NCI-H526 (cell line): ENCODE measurements around the gene MICAL3.
A peak's percentile ranks its signal among the peaks of the same experiment; 100 is the strongest.

Experiments used
- DNase-seq, 2 experiments: peaks; one replicate each; lab custom pipeline; 2025; lab: John Stamatoyannopoulos, UW

Gene MICAL3

DNA sequence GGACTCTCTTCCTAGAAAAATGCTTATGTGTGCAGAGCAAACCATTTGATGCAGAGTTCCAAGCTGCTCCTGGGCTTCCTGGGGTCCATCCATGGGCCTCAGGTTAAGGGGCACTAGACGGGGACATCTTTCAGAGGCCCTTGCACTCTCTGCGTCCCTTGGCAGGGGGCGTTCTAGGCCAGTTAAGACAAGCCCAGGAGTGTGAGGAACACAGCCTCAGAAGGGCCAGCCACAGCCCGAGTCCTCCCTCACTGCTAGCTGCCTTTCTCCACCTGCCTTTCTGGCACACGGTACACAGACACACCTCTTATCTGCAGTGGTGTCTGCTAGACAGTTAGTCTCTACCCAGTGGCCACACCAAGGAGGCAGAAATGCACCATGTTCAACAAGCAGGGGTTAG is 232.1 kb downstream of the MICAL3 start:
- peak in 1 of 2 experiments; percentile 21 for DNase-seq

DNA sequence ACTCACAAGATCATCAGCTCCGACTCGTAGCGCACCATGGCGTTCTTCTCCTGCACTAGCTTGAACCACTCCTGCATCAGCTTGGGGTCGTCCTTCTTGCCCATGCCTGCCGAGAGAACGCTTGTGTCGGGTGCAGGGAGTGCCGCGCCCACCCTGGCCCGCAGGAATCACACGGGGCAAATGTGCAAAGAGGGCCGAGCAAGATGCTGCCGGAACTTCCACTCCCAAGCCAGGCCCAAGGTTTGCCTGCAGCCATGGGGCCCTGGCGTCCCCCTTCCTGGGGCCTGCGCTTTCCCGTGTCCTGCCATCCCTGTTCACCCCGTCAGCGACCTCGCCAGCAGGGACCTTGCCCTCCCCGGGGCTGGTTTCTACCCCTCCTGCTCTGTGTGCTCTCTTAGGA is 233.2 kb downstream of the MICAL3 start:
- no peak for DNase-seq

DNA sequence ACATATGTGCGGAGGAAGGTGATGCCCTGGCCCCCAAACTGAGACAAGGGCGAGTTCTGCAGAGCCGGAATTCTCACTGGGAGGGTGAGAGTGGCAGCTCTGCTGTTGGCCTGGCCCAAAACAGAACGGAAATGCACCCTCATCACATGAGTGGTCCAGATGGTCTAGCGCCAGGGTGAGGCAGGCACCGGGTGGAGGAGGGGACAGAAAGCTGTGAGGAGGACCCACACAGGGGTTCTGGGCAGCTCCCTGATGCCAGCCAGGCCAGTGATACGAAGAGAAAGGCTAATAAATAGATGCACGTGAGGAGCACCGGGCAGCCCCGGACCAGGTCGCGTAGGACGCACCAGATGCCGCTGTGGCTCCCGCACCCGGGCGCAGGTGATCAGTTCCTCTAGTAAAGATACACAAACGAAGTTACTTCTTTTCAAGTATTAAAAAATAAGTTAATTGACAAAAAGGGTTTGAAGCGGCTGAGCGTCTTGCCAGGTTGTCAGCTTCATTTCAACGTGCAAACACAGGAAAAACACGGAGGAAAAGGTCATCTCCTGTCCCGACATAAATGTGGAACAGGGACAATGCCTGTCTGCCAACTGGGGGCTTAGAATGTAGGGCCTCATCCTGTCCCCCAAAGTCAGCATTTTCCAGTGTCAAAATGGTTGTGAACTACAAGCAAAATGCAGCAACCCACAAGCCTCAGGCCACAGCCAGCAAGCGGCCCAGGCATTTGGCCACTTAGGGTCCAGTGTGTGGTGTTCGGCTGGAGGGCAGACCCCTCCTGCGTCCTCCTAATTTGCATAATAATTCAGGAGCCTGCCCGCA is 234.8 kb downstream of the MICAL3 start:
- no peak for DNase-seq

DNA sequence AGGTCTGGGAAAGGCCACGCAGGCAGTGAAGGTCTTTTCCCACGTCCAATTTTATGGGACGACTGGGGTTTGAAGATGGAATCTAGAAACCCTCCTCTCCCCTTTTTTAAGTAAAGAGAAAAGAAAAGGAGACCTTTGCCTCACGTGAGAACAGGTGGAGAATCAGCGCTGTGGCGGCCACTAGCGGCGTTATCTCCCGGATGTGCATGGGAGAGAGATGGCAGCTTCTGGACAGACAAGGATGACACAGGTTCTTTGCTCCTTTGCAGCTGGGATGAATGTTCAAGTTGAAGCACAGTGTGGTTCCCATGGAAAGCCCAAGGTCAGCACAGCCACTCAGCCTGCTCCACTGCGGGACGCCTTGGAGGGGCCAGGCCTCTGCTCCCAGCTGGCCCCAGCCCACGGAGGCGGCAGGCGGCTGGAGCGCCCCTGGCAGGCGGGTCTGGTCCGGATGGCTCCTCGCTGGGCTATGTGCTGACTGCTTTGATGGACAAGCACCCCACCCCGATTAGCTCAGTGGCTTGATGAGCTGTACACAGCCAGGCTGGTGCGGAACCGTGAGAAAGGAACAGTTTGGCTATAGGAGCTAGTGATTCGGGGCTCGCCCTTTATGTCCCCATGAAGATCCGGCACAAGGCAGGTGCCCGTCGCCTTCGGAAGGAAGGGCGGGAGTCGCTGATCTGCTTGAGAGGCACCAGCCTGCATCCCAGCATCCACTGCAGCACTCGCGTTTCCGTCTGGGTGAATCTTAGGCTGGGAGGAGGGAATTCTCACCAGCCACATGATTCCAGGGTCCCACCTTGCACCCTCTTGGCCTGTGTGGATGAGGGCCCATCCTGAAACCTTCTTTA is 235.6 kb downstream of the MICAL3 start:
- no peak for DNase-seq

DNA sequence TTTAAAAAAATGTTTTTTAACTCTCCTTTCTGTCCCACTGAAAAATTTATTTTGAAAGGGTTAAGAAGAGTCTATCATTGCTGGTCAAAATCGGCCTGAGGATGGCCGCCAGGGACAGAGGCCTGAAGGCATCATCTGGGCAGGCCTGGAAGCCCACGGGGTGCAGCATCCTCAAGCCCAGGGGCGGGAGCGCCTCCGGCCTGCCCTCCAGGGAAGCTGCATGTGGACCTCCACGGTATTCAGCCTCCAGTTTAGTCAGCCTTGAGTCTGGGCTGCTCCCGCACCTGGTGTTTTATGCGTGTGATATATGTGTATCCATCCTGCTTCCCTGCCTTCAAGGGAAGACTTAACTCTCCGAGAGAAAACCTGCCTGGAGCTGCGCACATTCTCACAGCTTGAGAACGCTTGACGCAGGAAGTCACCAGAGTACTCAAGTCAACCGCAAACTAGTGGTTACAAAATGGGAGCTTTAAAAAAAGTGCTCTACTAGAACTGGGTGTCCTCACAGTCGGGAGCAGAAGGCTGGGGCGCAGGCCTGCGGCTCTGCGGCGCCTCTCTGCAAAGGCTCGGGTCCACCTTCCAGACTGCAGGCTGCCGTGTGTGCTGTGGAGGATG is 236.5 kb downstream of the MICAL3 start:
- DNase-seq: no peak

DNA sequence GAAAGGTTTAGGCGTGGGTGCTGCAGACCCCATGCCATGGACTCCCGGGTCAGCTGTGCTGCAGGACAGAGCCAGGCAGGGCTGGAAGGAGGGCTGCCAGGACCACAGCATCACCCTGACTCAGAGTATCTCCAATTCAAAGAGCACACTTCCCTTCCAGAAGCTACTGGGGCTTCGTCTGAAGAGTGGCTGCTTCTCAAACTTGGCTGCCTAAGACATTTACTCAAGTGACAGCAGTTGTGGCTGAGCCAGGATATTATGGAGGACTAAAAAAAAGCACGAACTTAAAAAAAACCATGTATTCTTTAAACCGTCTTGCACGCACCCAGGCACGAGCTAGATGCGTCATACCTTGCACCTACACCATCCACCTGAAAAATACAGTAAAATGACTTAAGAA is 237.1 kb downstream of the MICAL3 start:
- DNase-seq: no peak

DNA sequence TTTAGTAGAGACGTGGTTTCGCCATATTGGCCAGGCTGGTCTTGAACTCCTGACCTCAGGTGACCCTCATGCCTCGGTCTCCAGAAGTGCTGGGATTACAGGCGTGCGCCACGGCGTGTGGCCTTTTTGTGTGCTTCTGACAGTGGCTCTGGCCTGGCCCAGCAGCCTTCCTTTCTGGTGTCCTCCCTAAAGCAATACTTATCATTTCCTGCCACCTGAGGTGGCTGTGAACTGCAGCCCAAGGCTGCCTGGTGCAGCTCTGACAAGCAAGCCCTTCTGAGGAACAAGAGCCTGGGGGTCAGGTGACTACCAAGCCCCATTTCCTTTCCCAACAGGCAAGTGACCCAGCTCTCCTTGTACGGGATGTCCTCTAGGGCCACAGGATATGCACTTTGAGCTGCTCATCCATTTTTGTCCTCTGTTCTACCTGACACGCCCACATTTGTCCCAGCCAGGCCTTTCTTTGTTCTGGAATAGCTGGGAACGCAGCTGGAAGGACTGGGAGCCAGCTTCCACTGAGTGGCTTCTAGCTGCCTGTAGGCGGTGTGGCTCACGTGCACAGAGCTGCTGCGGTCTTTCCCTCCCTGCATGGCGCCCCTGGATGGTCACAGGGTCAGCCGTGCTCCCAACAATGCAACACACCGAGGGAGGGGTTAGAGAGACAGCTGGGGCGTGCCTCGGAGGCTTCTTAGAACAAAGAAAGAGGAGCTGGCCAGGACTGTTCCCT is 237.8 kb downstream of the MICAL3 start:
- no peak for DNase-seq

DNA sequence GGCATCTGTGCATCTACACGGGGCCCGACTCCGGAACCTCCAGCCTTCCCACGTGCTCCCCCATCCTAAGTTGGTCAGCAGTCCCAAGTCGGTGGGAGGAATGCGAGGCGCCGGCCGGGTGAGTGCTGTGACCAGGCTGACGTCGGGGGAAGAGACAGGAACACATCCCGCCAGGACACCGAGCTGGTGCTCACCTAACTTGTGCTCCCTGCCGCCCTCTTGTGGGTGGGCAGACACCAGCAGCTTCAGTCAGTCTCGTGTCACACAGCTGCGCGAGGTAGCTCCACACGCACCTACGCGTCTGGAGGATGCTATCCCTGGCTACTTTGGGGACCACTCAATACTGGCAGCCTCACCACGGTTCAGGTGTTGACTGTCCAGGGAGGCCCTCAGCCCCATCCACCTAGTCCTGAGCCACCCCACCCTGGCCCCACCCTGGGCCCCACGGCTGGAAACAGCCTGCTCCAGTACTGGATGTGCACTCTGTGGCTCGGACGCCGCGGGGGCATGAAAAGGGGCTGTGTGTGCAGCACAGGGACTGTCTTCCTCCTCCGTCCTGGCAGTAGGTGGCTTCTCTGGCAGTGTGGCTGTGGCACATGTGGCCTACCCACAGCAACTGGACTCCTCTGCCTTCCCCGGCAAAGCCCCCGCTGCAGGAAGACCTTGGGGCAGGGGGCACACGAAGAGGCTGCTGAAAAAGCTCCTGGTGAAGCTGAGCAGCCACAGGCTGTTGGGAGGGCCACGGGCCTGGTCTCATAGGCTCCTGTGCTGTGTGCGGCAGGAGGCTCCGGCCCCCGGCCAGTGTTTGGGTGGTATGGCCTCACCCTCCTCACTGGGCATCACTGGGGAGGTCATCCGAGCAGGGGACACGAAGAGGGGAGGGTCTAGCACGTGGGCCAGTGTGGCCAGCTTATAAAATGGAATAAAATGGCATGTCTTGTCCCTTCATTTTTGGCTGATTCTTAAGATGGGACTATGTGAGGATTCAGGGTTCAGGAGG is 238.9 kb downstream of the MICAL3 start:
- DNase-seq: peak in 1 of 2 experiments; percentile 43

DNA sequence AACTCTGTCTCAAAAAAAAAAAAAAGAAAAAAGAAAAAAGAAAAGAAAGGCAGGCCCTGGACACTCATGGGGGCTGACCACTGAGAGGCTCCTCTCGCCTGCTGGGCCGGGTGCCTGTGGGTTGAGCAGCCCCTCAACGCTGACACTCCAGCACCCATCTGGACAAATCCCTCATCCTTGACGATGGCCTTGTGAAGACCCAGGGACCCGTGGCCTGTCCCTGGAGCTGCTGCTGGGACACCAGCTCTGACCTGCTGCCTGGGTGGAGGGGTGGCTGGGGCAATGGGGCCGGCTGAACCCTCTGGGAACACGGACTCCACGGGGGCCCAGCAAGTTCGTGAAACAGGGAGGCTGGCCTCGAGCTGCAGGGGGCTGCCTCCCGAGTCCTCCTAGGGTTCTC is 239.6 kb downstream of the MICAL3 start:
- DNase-seq: no peak

DNA sequence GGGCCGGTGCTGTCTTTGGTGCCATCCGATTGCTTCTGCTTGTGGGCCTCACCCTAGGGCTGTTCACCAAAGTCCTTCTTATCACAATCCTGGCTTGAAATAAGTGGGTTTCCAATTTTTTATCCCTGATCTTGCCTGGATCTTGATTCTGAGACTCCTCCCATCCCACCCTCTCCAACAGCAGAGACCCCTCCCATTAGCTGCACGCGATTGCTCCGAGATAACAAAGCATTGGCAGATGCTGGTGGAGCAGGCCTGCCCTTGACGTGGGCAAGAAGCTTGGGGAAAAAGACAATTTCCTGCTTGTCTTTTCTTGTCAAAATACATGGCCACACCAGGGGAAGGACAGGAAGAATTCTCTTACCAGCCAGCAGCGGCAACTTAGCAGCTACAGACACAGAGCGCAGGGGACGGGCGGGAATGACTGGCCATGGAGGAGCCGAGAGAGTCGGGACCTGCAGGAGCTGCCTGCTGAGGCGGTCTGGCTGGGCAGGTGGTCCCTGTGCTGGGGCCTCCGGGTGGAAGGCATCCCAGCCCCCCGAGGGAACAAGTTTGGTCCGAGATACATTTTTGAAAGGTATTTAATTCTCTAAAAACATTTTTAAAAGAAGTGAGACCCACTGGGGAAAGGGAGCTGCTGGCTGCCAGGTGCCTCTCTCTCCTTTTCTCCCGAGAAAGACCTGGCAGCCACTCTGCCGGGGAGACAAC is 240.4 kb downstream of the MICAL3 start:
- no peak for DNase-seq

DNA sequence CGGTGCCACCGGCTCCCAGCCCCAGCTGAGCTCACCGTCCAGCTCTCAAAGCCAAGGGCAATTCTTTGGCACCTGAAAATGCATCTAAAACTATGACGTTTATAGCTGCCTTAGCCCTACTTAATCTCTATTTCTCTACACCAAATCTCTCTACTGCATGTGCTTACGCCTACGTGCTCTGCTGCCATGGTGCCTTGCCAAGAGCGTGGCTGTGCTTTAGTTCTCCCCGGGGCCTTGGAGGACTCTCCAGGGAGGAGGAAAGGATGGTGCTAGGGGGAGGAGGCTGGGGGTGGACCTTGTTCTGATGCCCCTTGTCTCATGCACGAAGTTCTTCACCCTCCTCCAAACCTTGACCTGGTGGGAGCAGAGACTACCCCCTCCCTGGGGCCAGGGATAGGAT is 241.0 kb downstream of the MICAL3 start:
- no peak for DNase-seq

DNA sequence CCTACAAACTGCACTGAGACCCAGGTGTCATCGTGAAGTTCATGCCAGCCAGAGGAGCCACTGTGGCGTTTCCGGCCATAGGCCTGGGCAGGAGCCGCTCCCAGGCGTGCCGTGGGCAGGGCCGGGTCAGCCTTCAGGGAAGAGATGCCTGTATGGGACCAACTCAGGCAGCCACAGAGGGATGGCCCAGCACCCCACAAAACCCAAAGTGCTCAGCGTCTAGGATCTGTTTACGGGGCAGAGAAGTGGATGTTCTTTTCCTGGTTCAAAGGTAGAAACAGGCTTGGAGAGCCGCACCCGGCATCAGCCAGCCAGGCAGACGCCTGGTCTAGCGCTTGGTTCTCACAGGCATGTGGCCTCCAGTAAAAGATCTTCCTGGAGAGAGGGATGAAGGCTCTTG is 241.7 kb downstream of the MICAL3 start:
- no peak for DNase-seq

DNA sequence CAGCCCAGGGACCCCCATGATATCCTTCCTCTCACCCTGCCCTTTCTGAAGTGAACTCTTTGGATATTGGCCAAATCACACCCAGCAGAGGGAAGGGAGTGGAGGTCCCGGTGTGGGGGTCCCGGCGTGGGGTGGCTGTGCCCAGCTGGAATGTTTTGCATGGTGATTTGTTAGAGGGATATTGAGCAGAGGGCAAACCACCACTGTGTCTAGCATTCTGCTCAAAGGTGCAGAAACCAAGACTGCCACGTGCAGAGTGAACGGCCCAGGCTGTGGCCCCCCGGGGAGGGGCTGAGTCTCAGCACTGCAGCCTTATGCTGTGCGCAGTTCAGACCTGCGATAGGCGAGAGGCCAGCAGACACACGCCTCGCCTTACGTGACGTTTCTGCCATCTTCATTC is 242.2 kb downstream of the MICAL3 start:
- no peak for DNase-seq

DNA sequence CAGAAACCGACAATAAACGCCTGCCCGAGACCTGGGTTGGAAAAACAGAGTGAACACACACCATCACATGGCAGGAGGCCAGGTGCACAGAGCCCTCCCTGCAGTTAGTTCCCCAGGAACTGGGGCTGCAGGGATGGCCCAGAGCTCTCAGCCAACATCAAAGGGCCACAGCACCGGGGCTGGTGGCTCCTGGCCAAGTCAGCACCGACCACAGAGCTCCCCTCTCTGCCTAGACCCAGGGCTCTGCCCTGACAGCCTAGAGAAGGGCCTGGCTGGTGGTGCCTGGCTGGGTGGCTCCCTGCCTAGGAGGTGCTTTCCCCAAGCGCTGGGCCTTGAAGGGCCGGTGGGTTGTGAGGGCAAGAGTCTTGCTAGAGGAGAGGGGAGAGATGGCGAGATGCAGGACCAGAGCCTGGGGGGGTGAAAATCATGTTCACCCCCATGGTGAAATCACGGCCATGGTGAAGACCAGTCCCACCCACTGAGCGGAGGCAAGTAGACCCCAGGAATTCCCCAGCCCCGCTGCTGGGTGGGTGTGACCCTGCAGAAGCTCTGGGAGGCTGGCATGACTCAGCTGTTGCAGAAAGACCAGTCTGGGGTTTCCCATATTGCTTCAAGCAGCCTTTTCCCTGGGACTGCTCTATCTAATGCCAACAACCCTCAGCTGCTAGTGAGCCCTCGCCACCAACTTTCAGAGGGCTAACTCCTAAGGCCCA is 242.9 kb downstream of the MICAL3 start:
- DNase-seq: no peak

DNA sequence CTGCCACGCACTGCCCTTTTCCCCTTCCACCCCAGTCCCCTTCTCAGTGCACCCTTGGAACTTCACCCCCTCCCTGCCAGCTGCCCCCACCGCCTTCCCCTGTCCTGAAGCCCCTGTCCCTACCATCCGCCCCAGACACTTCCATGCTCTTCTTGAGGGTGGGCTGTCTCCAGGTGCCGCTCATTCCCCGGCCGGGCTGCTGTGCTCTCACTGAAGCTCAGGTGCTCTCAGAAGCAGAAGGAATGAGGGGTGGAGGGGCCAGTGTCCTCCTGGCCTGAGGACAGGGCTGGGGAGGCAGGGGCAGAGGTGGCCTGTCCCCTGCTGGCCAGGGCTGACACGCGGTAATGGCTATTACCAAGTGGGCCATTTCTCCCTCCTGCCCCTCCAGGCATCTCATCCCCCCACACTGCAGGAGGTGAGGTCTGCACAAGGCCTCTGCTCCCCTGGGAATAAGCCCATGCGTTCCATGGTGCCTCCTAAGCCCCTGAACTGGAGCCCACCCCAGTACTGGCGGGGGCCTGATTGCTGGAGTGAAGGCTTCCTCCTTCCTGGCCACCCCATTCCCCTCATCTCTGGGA is 243.5 kb downstream of the MICAL3 start:
- DNase-seq: no peak

DNA sequence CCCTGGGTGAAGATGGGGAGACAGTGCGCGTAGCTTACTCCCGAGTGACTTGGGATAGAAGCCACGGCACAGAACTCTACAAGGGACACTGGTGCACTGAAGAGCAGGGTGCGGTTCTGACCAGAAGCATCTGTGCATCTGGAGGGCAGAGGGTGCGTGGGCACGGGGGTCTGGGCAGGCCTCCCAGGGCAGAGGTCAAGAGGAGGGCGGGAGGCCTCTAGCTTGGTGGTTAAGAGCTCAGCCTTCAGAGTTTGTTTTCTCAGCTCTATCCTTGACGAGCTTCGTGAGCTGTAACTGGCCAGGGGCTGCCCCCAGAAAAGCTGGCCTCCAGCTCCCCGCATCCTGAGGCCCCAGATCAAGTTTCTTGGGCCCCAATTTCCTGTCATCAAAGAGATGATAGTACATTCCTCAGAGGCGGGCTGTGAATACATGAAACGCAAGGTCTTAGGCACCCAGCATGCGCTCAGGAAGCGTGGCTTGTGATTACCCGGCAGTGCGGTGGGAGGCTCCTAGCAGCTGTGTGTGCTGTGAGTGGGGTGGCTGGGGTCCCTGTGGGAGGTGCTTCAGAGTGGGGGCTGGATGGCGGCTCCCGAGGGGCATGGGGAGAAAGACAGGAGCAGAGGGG is 244.1 kb downstream of the MICAL3 start:
- DNase-seq: no peak

DNA sequence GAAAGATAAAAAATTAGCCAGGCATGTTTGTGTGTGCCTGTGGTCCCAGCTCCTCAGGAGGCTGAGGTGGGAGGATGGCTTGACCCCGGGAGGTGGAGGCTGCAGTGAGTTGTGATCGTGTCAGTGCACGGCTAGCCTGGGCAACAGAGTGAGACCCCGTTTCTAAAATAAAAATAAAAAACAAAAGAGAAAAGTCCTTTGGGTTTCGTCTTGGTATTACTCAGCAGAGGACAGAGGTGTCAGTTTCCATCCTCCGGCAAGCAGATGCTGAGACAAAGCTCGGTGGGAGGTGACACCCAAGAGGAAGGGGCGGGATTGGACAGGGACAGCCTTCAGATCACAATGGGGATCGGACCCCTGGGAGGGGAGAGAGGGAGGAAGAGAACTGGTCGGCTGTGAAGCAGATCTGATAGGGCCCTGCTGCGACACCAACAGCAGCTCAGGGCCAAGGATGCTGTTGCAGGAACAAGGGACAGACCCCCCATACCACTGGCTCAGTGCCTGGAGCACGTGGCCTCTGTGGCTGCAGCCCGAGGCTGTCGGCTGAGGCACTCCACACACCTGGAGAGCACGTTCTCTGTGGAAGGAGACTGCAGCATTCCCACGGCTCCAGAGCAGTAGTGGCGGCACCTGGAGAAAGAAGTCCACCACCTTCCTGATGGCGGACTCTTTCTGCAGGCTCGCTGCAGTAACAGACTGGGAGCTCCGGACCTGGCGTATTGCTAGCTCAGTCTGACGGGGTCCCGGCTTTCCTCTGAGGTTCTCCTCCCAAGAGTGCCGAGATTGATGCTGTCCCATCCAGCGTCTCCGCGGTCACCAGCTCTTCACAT is 244.9 kb downstream of the MICAL3 start:
- DNase-seq: no peak
